NCI-H1694 treated with DMSO at 0.1 percent for 48 hours (cell line): ENCODE data around the gene TEAD2.

Source experiments
- DNase-seq: peaks from one replicate; lab custom pipeline; 2025; lab: John Stamatoyannopoulos, UW

Gene TEAD2

DNA sequence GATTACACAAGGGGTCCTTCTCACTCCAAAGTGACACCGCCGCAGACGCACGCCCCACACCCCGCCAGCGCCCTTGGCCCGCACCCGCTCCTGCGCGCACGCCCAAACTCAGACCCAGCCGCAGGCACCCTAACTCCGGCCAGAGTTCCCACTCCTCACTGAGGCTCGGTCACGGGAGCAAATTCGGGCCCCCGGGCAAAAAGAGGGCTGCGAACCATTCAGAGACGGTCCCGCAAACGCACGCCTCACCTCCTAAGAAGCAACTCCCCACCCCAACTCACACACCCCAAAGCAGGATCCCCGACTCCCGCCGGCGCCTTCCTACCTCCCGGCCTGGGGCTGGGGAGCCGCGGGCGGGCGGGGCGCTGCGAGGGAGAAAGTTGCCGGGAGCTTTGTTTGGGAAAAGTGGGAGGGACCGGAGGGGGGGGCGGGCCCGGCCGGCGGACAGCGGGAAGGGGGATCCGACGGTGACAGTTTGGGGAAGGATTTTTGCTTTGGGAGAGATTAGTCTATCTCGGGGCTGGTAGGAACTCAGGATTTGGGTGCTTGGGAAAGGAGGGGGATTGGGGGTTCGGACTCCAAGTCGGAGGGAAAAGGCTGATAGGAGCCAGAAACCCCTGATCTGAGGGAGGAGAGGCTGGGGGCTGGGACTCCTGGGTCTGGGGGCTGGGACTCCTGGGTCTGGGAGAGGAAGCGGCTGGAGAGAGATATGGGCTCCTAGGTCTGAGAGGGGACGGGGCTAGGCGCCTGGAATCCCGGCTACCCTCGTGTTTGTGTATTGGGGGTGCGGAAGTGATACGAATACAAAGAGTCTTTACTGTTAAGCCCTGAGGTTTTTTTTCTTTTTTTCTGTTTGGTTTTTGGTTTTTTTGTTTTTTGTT is at the start of gene TEAD2:
Gene TEAD2, minus strand, starts transcription at position 369 of the 881 bp plus-strand sequence. CDS start 2,341 bp downstream, outside the sequence.
- DNase-seq, result no peak

GRCh38 chr19:49411681-49412326 is 49.6 kb upstream of the TEAD2 start:
- DNase-seq, result no peak

DNA sequence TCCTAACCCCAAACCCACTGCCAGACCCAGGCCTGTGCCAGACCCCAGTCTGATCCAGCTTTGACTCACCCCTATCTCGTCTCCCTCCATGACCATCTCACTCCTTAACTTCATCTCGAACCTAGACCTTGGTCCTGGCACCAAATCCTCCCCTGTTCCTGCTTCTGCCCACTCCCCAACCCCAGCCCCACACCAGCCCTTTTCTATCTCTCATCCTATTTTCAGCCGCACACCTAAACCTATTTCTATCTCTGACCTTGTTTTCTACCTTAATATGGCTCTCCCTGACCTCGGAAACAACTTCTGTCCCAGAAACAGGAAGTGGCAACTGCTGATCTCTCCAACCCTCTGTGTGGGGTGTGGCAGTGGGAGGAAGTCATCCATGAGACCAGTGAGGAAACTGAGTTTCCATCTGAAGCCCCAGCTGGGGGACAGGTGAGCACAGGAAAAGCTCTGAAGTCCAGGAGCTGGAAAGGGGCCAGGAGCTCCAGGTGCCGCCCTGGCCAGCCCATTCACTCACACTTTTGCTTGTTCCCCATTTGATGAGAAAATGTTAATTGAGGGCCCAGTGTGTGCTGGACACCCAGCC is 47.3 kb upstream of the TEAD2 start:
- DNase-seq, result no peak

- DNase-seq, result no peak
Observed at GRCh38 chr19:49408816-49409440, 46.7 kb upstream of the TEAD2 start.

DNA sequence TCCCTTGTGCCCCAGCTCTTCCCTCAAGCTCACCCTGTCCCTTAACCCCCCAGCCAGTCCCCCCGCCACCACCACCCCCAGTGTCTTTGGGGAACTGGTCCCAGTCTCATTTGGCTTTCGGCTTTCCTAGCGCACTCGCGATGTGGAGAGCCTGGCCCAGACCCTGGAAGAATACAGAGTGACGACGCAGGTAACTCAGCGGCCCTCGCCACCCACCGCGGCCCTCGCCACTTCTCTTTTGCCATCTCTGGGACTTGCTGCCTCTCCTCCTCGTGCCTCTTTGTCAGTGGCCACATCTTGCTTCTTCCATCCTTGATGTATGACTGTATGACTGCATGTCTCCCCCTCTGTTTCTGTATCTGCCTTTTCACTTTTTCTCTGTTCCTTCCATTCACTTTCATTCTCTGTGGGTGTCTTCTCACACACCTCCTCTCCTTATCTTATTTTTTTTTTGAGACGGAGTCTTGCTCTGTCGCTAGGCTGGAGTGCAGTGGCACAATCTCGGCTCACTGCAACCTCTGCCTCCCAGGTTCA is 45.3 kb upstream of the TEAD2 start:
- no peak for DNase-seq

- no peak for DNase-seq
Observed at GRCh38 chr19:49407079-49407478, 44.9 kb upstream of the TEAD2 start.

GRCh38 chr19:49403404-49404187 is 41.4 kb upstream of the TEAD2 start:
- DNase-seq, result peak; percentile 28

DNA sequence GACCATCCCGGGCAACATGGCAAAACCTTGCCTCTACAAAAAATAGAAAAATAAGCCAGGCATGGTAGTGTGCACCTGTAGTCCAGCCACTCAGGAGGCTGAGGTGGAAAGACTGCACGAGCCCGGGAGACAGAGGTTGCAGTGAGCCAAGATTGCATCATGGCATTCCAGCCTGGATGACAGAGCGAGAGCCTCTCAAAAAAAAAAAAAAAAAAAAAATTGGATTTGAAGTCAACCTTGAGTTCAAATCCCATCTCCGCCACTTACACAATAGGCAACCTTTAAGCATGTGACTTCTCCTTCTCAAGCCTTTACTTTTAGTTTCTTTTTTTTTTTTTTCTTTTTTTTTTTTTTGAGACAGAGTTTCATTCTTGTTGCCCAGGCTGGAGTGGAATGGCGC is 37.8 kb upstream of the TEAD2 start:
- DNase-seq, result no peak

DNA sequence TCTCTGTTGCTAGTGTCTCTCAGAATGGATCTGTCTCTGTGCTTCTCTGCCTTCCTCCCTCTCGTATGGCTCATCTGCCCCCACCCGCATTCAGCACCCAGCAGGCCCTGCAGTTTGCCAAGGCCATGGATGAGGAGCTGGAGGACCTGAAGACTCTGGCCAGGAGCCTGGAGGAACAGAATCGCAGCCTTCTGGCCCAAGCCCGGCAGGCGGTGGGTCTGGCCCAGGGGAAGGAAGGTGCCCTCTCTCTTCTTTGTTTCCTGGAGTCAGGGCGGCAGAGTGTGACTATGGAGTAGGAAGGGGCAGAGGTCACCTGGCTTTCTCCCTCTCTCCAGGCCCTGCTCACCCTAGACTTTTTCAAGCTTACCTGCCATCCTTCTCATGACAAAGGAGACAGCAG is 36.7 kb upstream of the TEAD2 start:
- no peak for DNase-seq

GRCh38 chr19:49398001-49398615 is 35.9 kb upstream of the TEAD2 start:
- DNase-seq, result no peak

GRCh38 chr19:49396738-49397505 is 34.7 kb upstream of the TEAD2 start:
- no peak for DNase-seq

GRCh38 chr19:49395581-49396407 is 33.6 kb upstream of the TEAD2 start:
- DNase-seq, result peak; percentile 24

DNA sequence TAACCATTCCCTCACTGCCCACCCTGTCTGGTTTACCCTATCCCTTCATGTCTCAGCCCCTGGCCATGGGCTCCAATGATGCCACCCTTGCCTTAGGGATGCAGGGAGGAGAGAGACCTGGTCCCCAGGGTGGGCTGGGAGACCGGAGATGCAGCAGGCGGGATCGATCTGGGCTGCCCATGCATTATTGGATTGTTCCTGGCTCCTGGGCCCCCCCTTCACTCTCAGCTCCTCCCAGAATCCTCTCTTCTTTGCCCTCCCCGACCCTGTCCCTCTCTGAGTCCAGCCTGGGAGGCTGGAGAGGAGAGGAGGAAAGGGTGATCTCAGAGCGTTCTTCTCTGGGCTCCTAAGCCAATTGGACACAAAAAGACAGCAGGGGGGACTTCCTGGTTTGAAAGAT is 31.7 kb upstream of the TEAD2 start:
- no peak for DNase-seq

- DNase-seq, result peak; percentile 69
Observed at GRCh38 chr19:49391581-49392399, 29.6 kb upstream of the TEAD2 start.

DNA sequence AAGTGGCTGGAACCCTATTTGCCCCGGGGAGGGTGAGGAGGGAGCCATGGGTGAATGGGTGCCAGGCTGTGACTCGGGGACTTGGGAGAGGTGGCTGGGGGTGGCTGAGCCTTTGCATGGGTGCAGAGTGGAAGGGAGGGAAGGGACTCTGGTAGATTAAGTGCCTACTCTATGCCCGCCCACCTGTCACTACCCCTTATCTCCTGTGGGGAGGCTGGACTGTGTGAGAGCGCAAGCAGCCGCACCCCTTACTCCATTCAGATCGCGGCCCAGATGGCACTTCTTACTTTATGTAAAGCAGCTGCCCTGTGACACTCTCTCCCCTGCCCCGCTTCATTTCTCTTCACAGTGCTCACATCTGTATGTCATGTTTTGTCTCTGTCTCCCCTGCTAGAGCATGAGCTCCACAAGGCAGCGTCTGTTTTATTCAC is 28.7 kb upstream of the TEAD2 start:
- DNase-seq, result no peak

DNA sequence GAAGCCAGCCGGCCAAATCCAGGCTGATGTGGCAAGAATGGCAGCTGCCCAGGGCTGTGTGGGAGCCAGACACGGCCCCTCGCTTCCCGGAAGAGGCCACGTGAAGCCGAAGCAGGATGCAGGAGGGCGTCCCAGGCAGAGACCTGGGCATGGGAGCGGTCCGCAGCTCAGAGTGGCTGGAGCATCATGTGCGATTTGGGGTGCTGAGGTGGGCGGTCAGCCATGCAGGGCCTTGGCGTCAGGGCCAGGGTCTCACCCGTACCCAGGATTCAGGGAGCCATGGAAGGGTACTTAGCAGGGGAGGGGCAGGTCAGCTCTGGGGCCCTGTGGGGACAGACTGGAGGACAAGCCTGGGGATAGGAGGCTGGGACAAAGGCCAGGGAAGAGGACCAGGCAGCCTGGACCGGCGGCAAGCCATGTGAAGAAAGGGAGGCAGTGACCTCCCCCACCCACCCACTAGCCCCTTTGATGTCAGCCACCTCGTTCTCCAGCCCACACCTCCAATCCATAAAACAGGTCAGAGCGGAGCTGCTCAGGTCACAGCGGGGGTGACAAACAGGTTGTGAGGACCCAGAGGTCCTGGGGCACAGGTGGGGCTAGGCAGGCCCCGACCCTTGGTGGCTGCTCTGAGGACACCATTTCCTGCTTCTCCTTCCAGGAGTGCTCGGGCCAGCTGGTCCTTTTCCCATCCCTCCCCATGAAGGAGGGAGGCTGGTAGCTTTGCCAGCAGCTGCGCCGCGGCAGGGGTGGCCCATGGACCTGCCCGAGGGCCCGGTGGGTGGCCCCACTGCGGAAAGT is 28.1 kb upstream of the TEAD2 start:
- DNase-seq, result no peak

DNA sequence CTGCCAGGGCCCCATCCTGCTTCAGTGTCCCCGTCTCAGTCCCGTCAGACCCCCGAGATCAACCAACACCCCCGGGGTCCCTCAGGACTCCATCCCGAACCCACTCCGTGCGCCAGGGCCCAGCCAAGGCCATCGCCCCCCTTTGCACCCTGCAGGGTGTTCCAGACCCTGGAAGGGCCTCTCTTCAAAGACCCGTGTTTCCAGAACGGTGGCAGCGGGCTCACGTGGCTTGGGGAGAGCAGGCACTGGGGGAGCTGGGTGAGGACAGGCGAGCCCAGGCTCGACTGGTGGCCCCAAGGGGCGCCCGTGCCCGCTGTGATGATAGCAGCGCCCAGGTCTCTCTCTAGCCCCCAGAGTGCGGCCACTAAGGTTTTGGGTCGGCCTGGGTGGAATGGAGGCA is 27.2 kb upstream of the TEAD2 start:
- no peak for DNase-seq
